ENCODE data around the gene CD47.

Gene CD47

GRCh38 chr3:108051005-108051404 lies 39.8 kb downstream of the CD47 start:
- DNase-seq (ENCODE audit: low read depth) = no peak

GRCh38 chr3:108047987-108048386 lies 42.8 kb downstream of the CD47 start:
- no peak for DNase-seq (ENCODE audit: low read depth)

- no peak for DNase-seq (ENCODE audit: low read depth)
Observed at GRCh38 chr3:108046247-108046646, 44.6 kb downstream of the CD47 start.

- DNase-seq (ENCODE audit: low read depth) = no peak
Observed at GRCh38 chr3:108044699-108045098, 46.1 kb downstream of the CD47 start.

- no peak for DNase-seq (ENCODE audit: low read depth)
Observed at GRCh38 chr3:108042300-108042699, 48.5 kb downstream of the CD47 start.

- no peak for DNase-seq (ENCODE audit: low read depth)
Observed at GRCh38 chr3:108041253-108041652, 49.6 kb downstream of the CD47 start.

GRCh38 chr3:108037770-108038169 lies 53.1 kb downstream of the CD47 start:
- no peak for DNase-seq (ENCODE audit: low read depth)

GRCh38 chr3:108036984-108037741 lies 53.7 kb downstream of the CD47 start:
- DNase-seq (ENCODE audit: low read depth) = no peak

GRCh38 chr3:108036401-108036800 lies 54.4 kb downstream of the CD47 start:
- DNase-seq (ENCODE audit: low read depth) = no peak

- no peak for DNase-seq (ENCODE audit: low read depth)
Observed at GRCh38 chr3:108035751-108036150, 55.1 kb downstream of the CD47 start.

- DNase-seq (ENCODE audit: low read depth) = no peak
Observed at GRCh38 chr3:108031895-108032294, 58.9 kb downstream of the CD47 start.

GRCh38 chr3:108030960-108031359 lies 59.9 kb downstream of the CD47 start:
- no peak for DNase-seq (ENCODE audit: low read depth)

- no peak for DNase-seq (ENCODE audit: low read depth)
Observed at GRCh38 chr3:108029466-108029865, 61.4 kb downstream of the CD47 start.

- no peak for DNase-seq (ENCODE audit: low read depth)
Observed at GRCh38 chr3:108028896-108029295, 61.9 kb downstream of the CD47 start.

GRCh38 chr3:108025177-108025576 lies 65.7 kb downstream of the CD47 start:
- DNase-seq (ENCODE audit: low read depth) = no peak

- DNase-seq (ENCODE audit: low read depth) = no peak
Observed at GRCh38 chr3:108024146-108024850, 66.5 kb downstream of the CD47 start.

- no peak for DNase-seq (ENCODE audit: low read depth)
Observed at GRCh38 chr3:108022256-108023150, 68.3 kb downstream of the CD47 start.

GRCh38 chr3:108021533-108021932 lies 69.3 kb downstream of the CD47 start:
- no peak for DNase-seq (ENCODE audit: low read depth)

GRCh38 chr3:108021131-108021530 lies 69.7 kb downstream of the CD47 start:
- no peak for DNase-seq (ENCODE audit: low read depth)

GRCh38 chr3:108018552-108018951 lies 72.3 kb downstream of the CD47 start:
- no peak for DNase-seq (ENCODE audit: low read depth)

GRCh38 chr3:108017587-108017986 lies 73.2 kb downstream of the CD47 start:
- DNase-seq (ENCODE audit: low read depth) = no peak

- no peak for DNase-seq (ENCODE audit: low read depth)
Observed at GRCh38 chr3:108014943-108015342, 75.9 kb downstream of the CD47 start.
